ENCODE measurements around the gene MAP3K5. TPM values are rescaled to one million over a fixed set of nuclear protein-coding genes. Genes with fewer than 3 reads are reported as not detected.

Gene MAP3K5
- total RNA-seq, 4 donors from 2014 or later = 20.8 to 31.7 (median 23.4) TPM

GRCh38 chr6:136673571-136673970, 118.7 kb downstream of the MAP3K5 start:
- H3K36me3 ChIP-seq = peaks cover 0 to 2% of the 10 kb centered on the region in 2 donors
- no peaks in the 10 kb centered on the region for H3K9me3 ChIP-seq
- H3K4me3 ChIP-seq = no peak overlapping the region
- TF ChIP-seq EP300 (IDR thresholded peaks at IDR 0.05) (no peak), POLR2AphosphoS5 (IDR thresholded peaks at IDR 0.05) (no peak), CTCF (IDR thresholded peaks at IDR 0.05) (no peak), POLR2A (IDR thresholded peaks at IDR 0.05) (no peak)
- ATAC-seq = no peak
- no peaks in the 10 kb centered on the region for H3K27me3 ChIP-seq
- H3K27ac ChIP-seq = no peak overlapping the region
- H3K4me1 ChIP-seq = no peaks in the 10 kb centered on the region

- Histone ChIP-seq H3K9me3 (no peaks in the 10 kb centered on the region), H3K4me3 (no peak overlapping the region), H3K27me3 (no peaks in the 10 kb centered on the region), H3K27ac (no peak overlapping the region), H3K4me1 (no peaks in the 10 kb centered on the region), H3K36me3 (peaks cover 0 to 16% of the 10 kb centered on the region in 2 donors)
- ATAC-seq = no peak
- 83 to 93% methylated on average over 1 to 4 of the region's 4 CpGs for WGBS, 2 donors (ENCODE audit: low coverage in 1 of 2)
- TF ChIP-seq EP300 (IDR thresholded peaks at IDR 0.05) (no peak), POLR2AphosphoS5 (IDR thresholded peaks at IDR 0.05) (no peak), POLR2A (IDR thresholded peaks at IDR 0.05) (no peak), CTCF (IDR thresholded peaks at IDR 0.05) (no peak)
Measured at GRCh38 chr6:136672144-136672543, 120.1 kb downstream of the MAP3K5 start.

GRCh38 chr6:136669299-136669699, 123.0 kb downstream of the MAP3K5 start:
- no peaks in the 10 kb centered on the region for H3K4me1 ChIP-seq
- no peak for ATAC-seq
- peaks cover 0 to 24% of the 10 kb centered on the region in 2 donors for H3K36me3 ChIP-seq
- H3K4me3 ChIP-seq = no peak overlapping the region
- no peaks in the 10 kb centered on the region for H3K27me3 ChIP-seq
- TF ChIP-seq POLR2AphosphoS5 (IDR thresholded peaks at IDR 0.05) (no peak), POLR2A (IDR thresholded peaks at IDR 0.05) (no peak)
- WGBS, 2 donors (ENCODE audit: low coverage in 1 of 2) = 50 to 54% methylated on average over 3 of the region's 3 CpGs
- no peak overlapping the region for H3K27ac ChIP-seq
- no peaks in the 10 kb centered on the region for H3K9me3 ChIP-seq

- 90 to 93% methylated on average over 3 of the region's 3 CpGs for WGBS, 2 donors (ENCODE audit: low coverage in 1 of 2)
- ATAC-seq = no peak
- no peaks in the 10 kb centered on the region for H3K9me3 ChIP-seq
- no peaks in the 10 kb centered on the region for H3K4me1 ChIP-seq
- no peaks in the 10 kb centered on the region for H3K27me3 ChIP-seq
- no peak overlapping the region for H3K27ac ChIP-seq
- TF ChIP-seq POLR2A (IDR thresholded peaks at IDR 0.05) = no peak
- no peak for TF ChIP-seq CTCF (IDR thresholded peaks at IDR 0.05)
- no peak for TF ChIP-seq EP300 (IDR thresholded peaks at IDR 0.05)
- TF ChIP-seq POLR2AphosphoS5 (IDR thresholded peaks at IDR 0.05) = no peak
- H3K4me3 ChIP-seq = no peak overlapping the region
- H3K36me3 ChIP-seq = peaks cover 0 to 24% of the 10 kb centered on the region in 2 donors
Measured at GRCh38 chr6:136668571-136668970, 123.7 kb downstream of the MAP3K5 start.

GRCh38 chr6:136666041-136666440, 126.2 kb downstream of the MAP3K5 start:
- no peaks in the 10 kb centered on the region for H3K27me3 ChIP-seq
- H3K4me1 ChIP-seq = no peaks in the 10 kb centered on the region
- H3K4me3 ChIP-seq = no peak overlapping the region
- H3K9me3 ChIP-seq = no peaks in the 10 kb centered on the region
- ATAC-seq = no peak
- no peak for TF ChIP-seq POLR2A (IDR thresholded peaks at IDR 0.05)
- TF ChIP-seq EP300 (IDR thresholded peaks at IDR 0.05) = no peak
- TF ChIP-seq CTCF (IDR thresholded peaks at IDR 0.05) = no peak
- H3K27ac ChIP-seq = no peak overlapping the region
- peaks cover 0 to 24% of the 10 kb centered on the region in 2 donors for H3K36me3 ChIP-seq
- WGBS, 2 donors (ENCODE audit: low coverage in 1 of 2) = 94% methylated on average over 1 of the region's 1 CpG

All from gastroesophageal sphincter (tissue), 4 donors.